GM23248 (cell line): ENCODE results near the gene DENND1C.

Experiments
- EZH2 ChIP-seq: fragments of 200-600 bp; sonication (generic); IDR thresholded peaks from 2 replicates; pipeline ENCODE4 v1.6.1; 2018; ENCODE audit warnings: antibody characterized with exemption, mild to moderate bottlenecking; ENCODE audit not compliant: insufficient read depth, poor library complexity, severe bottlenecking
- EZH2phosphoT487 ChIP-seq: fragments of 200-600 bp; sonication (generic); IDR thresholded peaks from 2 replicates; pipeline ENCODE4 v1.6.1; 2018; ENCODE audit warnings: antibody characterized with exemption, moderate library complexity, mild to moderate bottlenecking, low read depth; ENCODE audit not compliant: insufficient read depth

GRCh38 chr19:6473647-6474046, 7.9 kb downstream of the DENND1C start:
- TF ChIP-seq EZH2 (no peak), EZH2phosphoT487 (no peak)
